ENCODE results near the gene OLFM3.

The OLFM3 gene

DNA sequence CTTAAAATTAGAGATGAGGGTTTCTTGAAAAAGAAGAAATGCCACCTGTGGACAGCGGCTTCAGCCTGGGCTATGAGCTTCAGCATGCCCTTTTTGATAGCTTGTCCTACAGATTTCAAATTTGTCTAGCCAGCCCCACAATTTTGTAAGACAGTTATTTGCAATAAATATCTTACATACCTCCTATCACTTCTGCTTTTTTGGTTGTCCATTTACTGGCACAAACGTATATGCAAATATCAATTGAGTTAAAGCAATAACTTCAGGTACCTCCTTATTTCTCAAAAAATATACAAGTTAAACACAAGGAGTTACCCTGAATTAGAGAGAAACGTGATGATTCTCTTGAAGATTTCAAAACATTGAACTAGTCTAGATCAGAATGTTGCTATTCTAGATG is 53.5 kb downstream of the OLFM3 start:
- DNase-seq (ENCODE audit: low read depth), result no peak

DNA sequence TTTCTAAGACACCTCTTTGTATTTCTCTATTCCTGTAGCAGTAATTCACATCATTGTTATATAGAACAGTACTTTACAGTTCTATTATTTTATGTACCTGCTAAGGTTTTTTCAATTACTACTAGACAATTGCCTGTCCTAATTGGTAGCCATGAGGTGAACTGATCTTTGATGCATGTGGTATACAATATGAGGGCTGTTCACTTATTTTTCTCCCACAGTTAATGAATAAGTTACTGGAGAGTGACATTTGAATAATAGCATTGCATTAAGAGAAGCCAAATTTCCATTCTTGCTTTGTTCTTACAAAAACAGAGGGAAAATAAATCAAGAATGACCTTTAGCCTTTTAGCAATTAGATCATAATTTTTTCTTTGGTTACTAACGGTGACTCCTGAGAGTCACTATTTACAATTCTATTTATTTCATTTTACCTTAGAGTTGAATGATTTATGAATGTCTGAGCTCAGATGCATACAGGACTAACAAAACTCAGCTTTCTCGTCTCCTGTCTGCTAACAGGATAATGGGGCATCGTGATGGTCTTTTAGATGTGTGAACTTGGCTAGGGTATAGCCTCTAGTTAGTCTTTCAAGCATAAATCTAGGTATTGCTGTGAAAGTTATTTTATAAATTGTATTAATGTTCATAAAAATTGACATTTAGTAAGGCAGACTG is 54.1 kb downstream of the OLFM3 start:
- DNase-seq (ENCODE audit: low read depth), result no peak

DNA sequence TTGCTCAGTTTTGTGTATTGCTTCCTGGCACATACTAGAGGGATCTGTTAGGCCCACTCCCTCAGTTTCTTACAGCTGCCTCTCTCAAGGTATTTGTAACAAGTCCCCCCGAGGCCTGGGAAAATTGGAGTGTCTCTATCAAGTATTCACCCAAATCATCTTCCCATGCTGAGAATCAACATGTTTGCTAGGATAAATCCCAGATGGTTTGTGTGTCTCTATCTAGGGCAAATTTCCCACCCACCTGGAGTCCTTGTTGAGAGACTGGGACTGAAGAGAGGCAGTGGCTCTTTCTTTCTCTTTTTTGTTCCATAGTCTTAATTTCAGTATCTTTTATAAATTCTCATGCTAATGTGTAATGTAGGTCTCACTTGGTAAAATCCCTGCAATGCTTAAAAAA is 58.0 kb downstream of the OLFM3 start:
- DNase-seq (ENCODE audit: low read depth), result no peak

DNA sequence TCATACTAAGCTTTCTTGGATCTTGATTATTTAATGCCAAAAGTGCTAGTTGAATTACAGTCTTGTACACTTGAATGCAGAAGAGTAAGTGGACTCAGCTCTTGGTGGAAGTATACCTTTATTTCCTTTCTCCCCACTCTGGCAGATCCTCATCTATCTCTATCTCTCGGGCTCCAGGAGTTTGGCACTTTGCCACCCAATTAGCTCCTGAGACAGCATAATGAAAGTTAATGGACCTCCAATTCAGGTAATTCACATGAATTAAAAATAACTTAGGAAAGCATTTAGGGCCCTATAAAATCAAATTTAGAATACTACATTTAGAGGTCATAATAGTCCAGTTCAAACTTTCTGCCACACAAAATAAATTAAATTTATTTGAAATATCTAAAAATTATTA is 67.4 kb downstream of the OLFM3 start:
- DNase-seq (ENCODE audit: low read depth), result no peak

DNA sequence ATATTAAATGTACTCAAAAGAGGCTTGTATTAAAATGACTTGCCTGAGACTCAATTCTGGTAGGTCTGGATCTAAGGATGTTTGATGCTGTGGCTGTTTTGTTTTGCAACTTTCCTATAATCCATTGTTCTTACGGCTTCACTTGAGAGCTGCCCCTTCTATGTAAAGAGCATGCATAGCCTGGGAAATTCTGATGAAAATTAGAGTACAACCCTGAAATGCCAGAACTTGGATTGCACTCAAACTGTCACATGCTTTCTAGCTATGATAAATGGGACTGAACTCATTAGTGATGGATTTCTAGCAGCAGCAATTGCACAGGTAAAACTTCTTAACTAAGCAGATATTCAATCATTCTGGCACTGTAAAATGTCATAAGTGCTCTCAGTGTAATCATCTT is 67.9 kb downstream of the OLFM3 start:
- no peak for DNase-seq (ENCODE audit: low read depth)

DNA sequence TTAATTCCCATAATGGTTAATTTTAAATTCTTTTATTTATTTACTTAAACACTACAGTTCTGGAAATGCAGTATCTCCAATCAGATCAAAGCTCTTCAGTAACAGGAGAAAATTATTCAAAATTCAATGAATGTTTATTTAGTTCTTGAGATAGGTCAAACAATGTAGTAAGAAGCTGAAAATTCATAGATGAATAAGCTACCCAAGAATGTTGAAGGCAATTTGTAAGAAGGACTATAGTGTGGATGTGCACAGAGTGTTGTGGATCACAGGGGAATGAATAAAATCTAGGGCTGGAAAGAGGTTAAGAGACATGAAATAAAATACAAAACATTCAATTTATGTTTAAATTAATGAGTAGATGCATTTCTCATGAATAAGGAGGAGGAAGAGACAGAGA is 72.0 kb downstream of the OLFM3 start:
- no peak for DNase-seq (ENCODE audit: low read depth)

DNA sequence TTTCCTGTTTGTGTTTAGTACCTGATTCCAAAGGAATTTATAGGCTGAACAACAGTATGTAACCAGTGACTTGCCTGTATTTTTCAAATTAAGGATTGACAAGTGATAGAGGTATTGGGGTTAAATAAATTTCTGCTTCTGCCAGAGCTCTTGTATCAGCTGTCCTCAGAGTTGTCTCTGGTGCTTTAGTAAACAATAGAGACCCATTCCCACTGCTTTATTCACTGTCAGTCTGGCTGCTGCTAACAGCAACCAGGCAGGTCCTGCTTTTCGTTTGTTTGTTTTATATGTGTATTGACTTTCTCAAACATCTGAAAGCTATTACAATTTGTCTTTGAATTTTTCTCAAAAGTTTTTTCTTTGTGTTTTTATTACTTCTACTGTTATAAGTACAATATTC is 76.1 kb downstream of the OLFM3 start:
- DNase-seq (ENCODE audit: low read depth), result no peak

DNA sequence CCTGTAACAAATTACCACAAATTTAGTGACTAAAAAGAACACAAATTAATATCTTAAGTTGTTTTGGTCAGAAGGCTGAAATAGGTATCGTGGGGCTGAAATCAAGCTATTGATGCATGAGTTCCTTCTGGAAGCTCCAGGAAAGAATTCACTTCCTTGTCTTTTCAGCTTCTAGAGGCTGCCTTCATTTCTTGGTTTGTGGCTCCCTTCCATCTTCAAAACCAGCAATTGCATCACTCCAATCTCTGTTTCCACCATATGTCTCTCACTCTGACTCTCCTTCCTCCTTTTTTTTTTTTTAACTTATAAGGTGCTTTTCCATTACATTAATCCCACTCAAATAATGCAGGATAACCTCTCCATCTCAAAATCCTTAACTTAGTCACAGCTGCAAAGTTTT is 78.4 kb downstream of the OLFM3 start:
- no peak for DNase-seq (ENCODE audit: low read depth)

DNA sequence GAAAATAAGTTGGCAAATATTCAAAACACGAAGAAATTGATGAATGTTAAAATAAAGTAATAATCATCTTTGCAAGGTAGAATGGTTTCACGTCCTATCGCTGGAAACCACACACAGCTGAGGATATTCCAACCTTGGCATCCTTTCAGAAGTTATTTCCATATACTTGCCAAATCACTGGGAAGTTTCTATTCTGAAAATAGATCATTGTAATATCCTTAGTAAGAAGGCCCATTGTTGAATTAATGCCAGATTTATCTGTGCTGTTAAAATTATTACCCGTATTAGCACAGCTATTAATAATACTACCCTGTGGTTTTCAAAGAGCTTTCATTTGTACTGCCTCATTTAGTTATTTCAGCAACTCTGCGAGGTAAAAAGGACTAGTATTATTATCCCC is 81.1 kb downstream of the OLFM3 start:
- DNase-seq (ENCODE audit: low read depth), result no peak

DNA sequence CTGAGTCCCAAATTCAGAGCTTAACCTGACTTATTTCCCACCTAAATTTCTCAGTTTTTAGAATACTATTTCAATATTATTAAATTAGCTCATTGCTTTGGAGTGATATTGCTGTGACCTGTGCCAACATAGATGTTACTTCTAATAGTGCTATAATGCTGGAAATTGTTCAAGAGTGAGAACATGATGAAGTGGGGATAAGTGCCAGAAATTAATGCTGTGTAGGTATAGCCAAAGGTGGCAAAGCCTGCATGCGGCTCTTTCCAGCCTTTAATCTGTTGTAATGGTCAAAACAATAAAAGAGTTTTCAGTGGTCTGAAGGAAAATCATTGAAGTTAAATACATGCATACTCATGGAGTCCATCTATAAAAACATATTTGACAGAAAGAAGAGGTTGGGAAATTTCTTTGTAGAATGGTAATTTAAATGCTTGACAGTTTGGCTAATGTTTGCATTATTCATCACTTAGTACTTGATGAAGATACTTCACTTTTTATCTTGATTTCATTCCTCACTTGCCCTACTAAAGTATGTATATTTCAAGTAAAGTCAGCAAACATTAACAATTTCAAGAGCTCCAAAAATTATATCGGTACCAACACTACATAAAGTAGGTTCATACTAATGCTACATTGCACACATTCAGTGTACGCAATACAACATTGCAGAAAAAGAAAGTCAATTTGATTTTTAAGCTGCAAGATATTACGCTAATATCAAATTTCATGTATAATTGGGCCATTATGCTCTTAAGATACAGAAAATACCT is 82.1 kb downstream of the OLFM3 start:
- no peak for DNase-seq (ENCODE audit: low read depth)

DNA sequence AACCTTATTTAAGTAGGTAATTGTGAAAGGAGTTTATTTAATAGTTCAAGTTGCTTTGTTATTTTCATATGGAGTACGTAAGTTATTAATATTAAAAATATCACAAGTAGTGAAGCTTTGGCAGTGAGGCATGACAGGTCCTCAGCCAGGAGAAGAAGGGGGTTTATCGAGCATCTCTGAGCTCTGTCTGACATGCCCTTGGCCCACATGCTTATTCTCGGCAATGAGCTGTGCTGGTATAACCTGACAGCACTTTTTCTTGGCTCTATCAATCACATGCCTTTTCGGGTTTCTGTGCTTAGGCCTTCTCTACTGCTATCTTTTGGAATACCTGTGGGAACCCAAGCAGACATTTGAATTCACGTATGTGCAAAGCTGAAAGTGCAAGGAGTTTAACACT is 84.8 kb downstream of the OLFM3 start:
- DNase-seq (ENCODE audit: low read depth), result no peak

DNA sequence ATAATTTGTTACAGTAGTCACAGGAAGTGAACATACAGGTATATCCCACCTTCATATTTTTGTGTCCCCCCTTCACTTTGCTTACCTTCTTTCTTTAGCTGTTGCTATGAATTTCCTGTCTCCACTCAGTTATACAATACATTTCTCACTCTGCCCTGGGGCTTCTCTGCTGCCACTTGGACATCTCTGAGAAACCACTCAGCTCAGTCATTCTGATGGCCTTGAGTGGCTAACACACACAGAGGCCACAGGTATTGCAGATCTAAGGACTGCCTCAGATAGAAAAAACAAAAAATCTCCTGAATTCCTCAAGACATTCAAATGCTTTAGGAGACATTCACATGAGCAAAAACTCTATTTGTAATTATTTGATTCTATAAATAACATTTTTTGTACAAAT is 87.7 kb downstream of the OLFM3 start:
- no peak for DNase-seq (ENCODE audit: low read depth)

DNA sequence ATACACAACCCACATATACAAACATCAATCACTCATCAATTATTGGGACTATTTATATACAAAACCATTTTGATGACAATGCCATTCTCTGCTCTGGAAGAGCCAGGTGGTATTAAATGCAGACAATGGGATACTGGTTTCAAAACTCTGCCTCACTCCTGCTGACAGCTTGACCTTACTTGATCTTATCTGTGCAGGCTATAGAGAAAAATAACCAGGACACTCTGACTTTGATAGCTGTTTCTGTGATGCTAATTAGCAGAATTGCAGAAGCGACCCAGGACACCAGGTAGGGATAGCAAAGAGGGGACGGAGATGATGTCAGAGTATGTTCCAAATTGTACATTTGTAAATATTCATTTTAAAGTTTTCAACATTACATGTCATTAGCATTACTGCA is 89.5 kb downstream of the OLFM3 start:
- DNase-seq (ENCODE audit: low read depth), result no peak

DNA sequence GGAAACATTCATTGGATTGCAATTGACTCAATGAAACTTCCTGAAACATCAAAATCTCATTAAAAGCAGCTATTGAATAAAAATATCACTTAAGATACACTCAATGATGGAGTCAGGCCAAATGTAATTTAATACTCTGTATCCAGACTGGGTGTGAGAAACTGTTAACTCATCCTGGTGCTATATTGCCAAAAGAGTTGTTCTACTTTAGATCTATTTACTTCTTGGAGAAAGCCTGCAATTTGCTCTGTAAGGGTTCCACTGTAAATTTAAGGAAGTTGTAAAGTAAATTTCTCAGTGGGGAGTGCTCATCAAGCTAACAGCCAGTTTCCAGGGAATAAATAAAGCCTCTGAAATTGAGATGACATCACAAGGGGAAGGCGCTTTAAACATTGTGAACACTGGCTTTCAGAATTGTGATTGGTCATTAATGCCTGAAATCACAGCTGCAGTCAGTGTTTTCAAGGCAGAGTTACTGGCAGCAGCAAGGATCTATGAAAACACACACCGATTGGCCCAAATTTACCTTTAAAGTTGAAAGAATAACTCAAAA is 91.4 kb downstream of the OLFM3 start:
- no peak for DNase-seq (ENCODE audit: low read depth)

DNA sequence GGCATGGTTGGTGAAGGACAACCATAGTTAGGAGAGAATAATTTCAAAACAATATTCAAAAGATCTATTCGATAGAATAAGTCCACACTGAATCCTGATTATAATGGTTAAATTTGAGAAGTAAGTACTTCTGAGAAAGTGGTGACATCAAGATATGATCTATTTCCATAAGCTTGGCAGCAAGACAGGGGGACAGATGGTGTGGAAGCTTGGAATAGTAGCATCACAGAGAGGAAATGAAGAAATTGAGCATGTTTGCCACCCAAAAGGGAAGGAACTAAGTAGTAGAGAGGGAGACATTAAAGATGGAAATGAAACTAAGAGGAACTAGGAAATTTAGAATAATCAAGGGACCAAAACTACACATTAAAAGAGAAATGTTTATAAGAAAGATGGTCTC is 94.5 kb downstream of the OLFM3 start:
- DNase-seq (ENCODE audit: low read depth), result no peak

DNA sequence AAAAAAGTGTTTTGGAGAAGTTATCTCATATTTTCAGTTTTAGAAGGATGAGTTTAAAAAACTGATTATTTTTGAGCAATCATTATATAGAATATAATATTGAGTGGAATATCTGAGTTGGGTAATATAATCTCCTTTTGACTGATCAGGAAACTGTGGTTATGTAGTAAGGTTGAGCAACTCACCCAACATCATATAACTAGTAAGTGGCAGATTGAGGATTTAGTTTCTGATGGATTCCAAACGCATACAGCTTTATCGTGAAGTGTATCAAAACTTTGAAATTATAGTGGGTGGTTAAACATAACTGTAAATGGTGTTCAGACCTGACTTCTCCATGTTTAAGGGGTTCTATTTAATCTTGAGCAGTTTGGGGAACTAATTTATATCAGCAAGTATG is 98.6 kb downstream of the OLFM3 start:
- DNase-seq (ENCODE audit: low read depth), result no peak

DNA sequence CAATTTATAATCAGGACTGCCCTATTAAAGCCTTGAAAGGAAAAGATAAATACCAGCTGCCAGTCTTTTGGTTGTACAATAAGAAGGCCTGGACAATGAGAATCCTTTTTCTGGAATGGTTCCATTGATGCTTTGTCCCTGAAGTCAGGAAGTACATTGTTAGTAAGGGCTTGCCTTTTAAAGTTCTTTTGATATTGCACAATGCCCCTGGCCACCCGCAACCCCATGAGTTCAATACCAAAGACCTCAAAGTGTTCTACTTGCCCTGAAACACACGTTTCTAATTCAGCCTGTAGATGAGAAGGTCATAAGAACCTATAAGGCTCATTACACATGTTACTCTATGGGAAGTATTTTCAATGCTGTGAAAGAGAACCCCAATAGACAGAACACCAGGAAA is 112.1 kb downstream of the OLFM3 start:
- DNase-seq (ENCODE audit: low read depth), result no peak

DNA sequence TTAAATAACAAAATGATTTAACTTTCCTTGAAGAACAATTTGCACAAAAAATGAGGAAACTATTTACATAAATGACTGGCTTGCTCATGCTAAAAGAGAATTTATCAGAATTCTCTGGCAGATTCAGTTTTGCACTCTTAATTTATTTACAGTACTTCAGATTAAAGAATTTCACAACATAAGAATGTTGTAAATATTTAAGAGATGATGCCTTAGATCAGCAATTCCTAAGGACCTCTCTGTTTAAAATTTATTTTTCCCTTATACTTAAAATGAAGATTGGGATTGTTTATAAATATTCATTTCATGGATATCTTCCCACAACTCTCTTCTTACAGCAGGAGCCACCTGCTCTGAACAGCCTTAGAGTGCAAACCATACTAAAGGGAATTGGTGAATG is 120.8 kb downstream of the OLFM3 start:
- DNase-seq (ENCODE audit: low read depth), result no peak

DNA sequence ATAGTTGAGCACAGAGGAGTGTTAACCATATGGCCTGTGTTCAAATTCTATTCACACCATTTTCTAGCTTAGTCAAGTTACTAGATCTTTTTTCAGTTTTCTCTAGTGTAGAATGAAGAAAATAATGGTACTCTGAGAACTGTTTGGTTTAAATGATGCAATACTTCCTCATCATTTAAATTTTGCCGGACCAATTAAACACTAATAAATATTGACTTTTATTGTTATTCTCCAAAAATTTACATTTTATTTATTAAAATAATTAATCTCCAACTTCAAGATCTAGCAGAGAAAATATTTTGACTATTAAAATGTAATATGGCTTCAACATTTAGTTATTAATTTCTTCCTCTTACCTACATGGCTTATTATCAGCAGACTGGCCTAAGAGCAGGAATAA is 123.1 kb downstream of the OLFM3 start:
- no peak for DNase-seq (ENCODE audit: low read depth)

DNA sequence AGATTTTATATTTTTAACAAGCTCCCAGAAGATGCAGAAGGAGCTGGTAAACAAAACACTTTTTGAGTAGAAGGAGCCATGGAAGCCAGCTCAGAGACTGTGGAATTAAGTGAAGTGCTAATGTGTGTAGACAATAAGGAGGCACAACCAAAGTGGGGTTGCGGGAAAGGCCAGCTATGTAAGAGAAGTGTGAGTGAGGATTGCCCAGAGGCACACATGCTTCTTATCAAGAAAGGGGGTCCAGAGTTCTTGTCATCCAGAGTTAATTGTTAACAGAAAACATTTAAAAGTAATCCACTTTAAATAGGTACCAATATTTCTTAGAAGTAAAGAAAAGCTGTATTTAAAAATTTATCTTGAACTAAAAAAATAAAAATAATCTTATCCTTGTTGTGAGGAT is 136.8 kb downstream of the OLFM3 start:
- no peak for DNase-seq (ENCODE audit: low read depth)

DNA sequence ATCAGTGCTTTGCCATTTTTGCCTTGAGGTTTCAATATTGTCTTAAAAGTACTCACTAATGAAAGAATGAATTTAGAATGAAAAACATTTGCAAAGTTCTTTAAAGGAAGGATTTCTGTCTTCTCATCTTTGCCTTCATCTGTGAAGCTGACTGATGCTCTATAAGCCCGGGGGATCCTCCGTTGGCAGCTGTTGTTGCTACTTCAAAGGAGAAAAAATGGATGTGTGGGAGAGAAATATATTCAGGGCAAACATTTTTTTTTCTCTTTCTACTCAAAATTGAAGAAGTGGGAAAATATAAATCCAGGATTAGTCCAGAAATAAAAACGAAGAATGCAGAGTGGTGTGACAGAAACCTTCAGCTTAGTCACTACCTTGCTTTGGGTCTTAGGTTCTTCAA is 142.5 kb downstream of the OLFM3 start:
- DNase-seq (ENCODE audit: low read depth), result no peak

DNA sequence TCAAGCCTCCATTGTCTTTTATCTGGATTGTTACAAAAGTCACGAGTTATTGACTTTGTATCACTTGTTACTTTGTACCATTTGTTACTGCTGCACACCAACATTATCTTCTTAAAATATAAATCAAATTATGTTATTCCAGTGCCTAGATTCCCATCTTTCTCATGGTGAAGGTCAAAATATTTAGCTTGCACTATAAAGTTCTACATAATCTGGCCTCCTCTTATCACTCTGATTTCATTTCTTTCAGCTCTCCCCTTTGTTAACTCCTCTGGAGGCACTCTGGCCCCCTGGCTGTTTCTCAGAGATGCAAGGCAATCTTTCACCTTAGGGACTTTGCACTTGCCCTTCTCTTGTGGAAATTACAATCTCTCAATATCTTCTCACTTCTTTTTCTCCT is 143.8 kb downstream of the OLFM3 start:
- no peak for DNase-seq (ENCODE audit: low read depth)

DNA sequence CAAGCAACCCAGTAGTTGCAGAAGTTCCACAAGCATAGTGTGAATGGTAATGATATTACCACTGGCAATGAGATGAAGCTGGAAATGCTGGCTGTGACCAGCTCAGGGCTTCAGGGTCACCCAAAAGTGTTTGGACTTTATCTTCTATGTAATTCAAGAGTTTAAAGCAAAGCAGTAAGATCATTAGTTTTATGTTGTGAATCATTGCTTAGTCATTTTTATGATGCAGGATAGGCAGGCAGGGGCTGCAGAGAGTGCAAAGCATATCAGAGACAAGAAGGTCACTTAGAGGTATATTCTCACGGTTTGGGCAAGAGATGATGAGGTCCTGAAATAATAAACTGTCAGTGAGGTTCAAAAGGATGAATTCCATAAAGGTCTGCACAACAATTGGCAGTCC is 147.4 kb downstream of the OLFM3 start:
- DNase-seq (ENCODE audit: low read depth), result peak; percentile 6

DNA sequence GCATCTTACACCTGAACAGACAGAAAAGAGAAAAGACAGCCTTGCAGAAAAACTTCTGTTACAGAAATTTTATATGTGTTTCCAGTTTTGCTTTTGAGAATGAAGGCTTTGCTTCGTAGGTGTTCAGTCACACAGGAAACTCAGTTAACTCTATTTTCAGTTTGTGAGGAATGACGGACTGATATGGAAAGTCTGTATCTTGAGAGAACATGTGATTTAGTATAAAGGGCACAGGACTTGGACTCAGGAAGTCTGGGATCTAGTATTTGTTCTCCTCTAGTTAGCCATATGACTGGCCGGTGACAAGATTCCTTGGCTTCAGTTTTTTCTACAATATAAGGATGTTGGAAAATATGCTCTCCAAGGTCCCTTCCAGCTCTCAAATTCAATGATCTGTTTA is 149.1 kb downstream of the OLFM3 start:
- no peak for DNase-seq (ENCODE audit: low read depth)
